Glomerular endothelial cell (primary cell): ENCODE data around the gene IFNA10. TPM values are rescaled to one million over a fixed set of nuclear protein-coding genes. Genes with fewer than 3 reads are reported as not detected.
"Not testable (repeated sequence)": the region's sequence is repeated elsewhere in the genome, so short reads cannot be mapped to it uniquely, and the experiment has no call there.

Experiments used
- DNase-seq: peaks from one replicate; pipeline ENCODE4 v3.0.0-alpha.2; 2011; ENCODE audit warnings: low read depth, low spot score; ENCODE audit errors: extremely low read depth
- total RNA-seq: library from RNA; depleted of rRNA; stranded (reverse); fragments of >200 nt; gene quantifications from 2 replicates; pipeline ENCODE4 v1.2.3, GENCODE V29; 2015

IFNA10 gene
- not detected in 2 replicates for total RNA-seq

GRCh38 chr9:21207043-21207442, at the start of gene IFNA10:
Gene IFNA10, minus strand, starts transcription at chr9:21207143. Its CDS starts 46 bp downstream, at chr9:21207097.
- not testable (repeated sequence) for DNase-seq

GRCh38 chr9:21255538-21256212, 48.7 kb upstream of the IFNA10 start:
- DNase-seq = no peak

- peak; percentile 14 for DNase-seq
Measured at GRCh38 chr9:21252721-21253547, 46.0 kb upstream of the IFNA10 start.

- DNase-seq = no peak
Measured at GRCh38 chr9:21251638-21252037, 44.7 kb upstream of the IFNA10 start.

- DNase-seq = no peak
Measured at GRCh38 chr9:21251190-21251589, 44.2 kb upstream of the IFNA10 start.

- no peak for DNase-seq
Measured at GRCh38 chr9:21244836-21245235, 37.9 kb upstream of the IFNA10 start.

- DNase-seq = no peak
Measured at GRCh38 chr9:21239911-21240310, 33.0 kb upstream of the IFNA10 start, which contains the start of gene IFNA14. Gene IFNA14, minus strand, starts transcription at chr9:21240005. Its CDS starts 70 bp downstream, at chr9:21239935.

GRCh38 chr9:21236360-21236714, 29.4 kb upstream of the IFNA10 start:
- DNase-seq = not testable (repeated sequence)

GRCh38 chr9:21235468-21236359, 28.8 kb upstream of the IFNA10 start:
- DNase-seq = peak; percentile 29

GRCh38 chr9:21234153-21234687, 27.3 kb upstream of the IFNA10 start:
- DNase-seq = no peak

- no peak for DNase-seq
Measured at GRCh38 chr9:21233258-21233657, 26.3 kb upstream of the IFNA10 start.

GRCh38 chr9:21228122-21228521, 21.2 kb upstream of the IFNA10 start, which contains the start of gene IFNA17:
Gene IFNA17, minus strand, starts transcription at chr9:21228222. Its CDS starts 49 bp downstream, at chr9:21228173.
- DNase-seq = no peak

- DNase-seq = not testable (repeated sequence)
Measured at GRCh38 chr9:21217211-21217610, 10.3 kb upstream of the IFNA10 start, which contains the start of gene IFNA16. Gene IFNA16, minus strand, starts transcription at chr9:21217311. Its CDS starts 6 bp downstream, at chr9:21217305.

GRCh38 chr9:21213411-21214326, 6.7 kb upstream of the IFNA10 start:
- DNase-seq = not testable (repeated sequence)

- DNase-seq = not testable (repeated sequence)
Measured at GRCh38 chr9:21212160-21212559, 5.2 kb upstream of the IFNA10 start.

- not testable (repeated sequence) for DNase-seq
Measured at GRCh38 chr9:21210782-21211181, 3.8 kb upstream of the IFNA10 start.

GRCh38 chr9:21210311-21210710, 3.4 kb upstream of the IFNA10 start:
- no peak for DNase-seq

GRCh38 chr9:21205204-21205603, 1.7 kb downstream of the IFNA10 start:
- no peak for DNase-seq

GRCh38 chr9:21202105-21202504, 4.8 kb downstream of the IFNA10 start, which contains the start of gene IFNA7:
Gene IFNA7, minus strand, starts transcription at chr9:21202205. Its CDS starts 40 bp downstream, at chr9:21202165.
- not testable (repeated sequence) for DNase-seq
